Measurements from ENCODE around the gene COIL. TPM values are rescaled to one million over a fixed set of nuclear protein-coding genes. Genes with fewer than 3 reads are reported as not detected.

COIL gene
- total RNA-seq, 1 donor from 2014 or later: 14.6 TPM

DNA sequence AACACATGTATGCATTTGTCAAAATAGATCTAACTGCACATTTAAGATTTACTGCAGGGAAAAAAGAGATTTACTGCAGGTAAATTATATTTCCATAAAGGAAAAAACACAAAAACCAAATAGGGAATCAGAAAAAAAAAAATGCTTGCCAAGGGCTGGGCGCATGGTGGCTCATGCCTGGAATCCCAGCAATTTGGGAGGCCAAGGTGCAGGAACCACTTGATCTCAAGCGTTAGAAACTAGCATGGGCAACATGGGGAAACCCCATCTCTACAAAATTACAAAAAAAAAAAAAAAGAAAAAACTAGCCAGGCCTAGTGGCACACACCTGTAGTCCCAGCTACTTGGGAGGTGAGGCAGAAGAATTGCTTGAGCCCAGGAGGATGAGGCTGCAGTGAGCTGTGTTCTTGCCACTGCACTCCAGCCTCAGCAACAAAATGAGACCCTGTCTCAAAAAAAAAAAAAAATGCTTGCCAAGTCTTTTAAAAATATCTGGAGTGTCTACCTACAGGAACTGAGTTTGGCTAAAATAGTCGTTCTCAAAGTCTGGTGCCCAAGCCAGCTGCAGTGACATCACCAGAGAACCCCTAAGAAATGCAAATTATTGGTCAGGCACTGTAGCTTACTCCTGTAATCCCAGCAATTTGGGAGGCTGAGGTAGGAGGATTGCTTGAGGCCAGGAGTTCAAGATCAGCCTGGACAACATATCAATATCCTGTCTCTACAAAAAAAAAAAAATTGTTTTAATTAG is 64.5 kb downstream of the COIL start:
- TF ChIP-seq, protein P1, sequence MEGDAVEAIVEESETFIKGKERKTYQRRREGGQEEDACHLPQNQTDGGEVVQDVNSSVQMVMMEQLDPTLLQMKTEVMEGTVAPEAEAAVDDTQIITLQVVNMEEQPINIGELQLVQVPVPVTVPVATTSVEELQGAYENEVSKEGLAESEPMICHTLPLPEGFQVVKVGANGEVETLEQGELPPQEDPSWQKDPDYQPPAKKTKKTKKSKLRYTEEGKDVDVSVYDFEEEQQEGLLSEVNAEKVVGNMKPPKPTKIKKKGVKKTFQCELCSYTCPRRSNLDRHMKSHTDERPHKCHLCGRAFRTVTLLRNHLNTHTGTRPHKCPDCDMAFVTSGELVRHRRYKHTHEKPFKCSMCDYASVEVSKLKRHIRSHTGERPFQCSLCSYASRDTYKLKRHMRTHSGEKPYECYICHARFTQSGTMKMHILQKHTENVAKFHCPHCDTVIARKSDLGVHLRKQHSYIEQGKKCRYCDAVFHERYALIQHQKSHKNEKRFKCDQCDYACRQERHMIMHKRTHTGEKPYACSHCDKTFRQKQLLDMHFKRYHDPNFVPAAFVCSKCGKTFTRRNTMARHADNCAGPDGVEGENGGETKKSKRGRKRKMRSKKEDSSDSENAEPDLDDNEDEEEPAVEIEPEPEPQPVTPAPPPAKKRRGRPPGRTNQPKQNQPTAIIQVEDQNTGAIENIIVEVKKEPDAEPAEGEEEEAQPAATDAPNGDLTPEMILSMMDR (IDR thresholded peaks at IDR 0.05; ENCODE audit: unreplicated experiment): no peak
- Mint-ChIP-seq H3K9me3 (ENCODE audit: unreplicated experiment) (no peaks in the 10 kb centered on the region), H3K36me3 (ENCODE audit: low read depth, unreplicated experiment) (peaks cover 33% of the 10 kb centered on the region), H3K4me3 (ENCODE audit: unreplicated experiment) (no peak overlapping the region), H3K4me1 (ENCODE audit: unreplicated experiment) (no peaks in the 10 kb centered on the region), H3K27ac (ENCODE audit: unreplicated experiment) (no peak overlapping the region), H3K27me3 (ENCODE audit: unreplicated experiment) (peaks cover 12% of the 10 kb centered on the region)
- DNase-seq (ENCODE audit: low spot score): no peak

DNA sequence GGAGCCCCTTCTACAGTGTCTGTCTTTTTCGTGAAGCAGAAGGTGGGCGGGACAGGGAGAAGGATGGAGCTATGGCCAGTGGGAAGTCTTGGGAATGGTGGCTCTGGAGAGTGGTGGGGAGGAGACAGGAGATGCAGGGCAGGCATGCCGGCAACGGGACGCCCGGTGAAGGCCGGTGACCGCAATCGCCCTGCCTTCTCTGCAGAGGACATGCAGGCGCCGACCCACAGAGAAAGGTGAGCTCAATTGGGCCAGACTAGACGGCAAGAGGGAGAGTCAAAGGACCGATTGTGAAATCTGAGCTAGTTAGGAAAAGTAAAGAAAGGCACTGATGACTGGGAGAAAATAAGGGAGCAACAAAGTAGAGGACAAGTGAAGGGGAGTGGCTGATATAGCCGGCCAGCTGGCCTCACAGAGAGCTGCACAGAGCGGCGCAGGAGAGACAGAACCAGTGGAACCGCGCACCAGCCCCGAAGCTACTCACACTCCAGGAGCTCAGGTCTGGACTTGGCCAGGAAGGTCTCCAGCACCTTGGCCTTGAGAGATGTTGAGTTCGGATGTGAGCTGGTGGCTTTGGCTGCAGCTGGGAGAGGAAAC is 65.9 kb downstream of the COIL start:
- Mint-ChIP-seq H3K9me3 (ENCODE audit: unreplicated experiment) (no peaks in the 10 kb centered on the region), H3K27ac (ENCODE audit: unreplicated experiment) (no peak overlapping the region), H3K27me3 (ENCODE audit: unreplicated experiment) (peaks cover 11% of the 10 kb centered on the region)

DNA sequence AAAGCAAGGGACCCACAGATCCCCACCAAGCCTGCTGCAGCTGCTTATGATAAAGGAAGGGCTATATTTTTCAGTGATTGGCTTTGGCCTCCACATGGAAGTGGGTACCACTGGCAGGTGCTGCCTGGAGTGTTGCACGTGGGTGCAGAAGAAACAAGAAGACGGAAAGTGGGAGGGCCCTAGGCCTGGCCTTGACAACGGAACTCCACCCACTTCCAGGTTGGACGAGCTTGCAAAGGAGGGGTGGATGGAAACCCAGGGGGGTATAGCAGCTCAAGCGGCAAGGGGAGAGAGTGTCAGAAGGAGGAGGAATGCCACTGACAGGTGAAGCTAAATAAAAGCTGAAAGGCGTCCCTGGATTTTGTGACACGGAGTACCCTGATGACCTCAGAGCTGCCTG is 67.3 kb downstream of the COIL start:
- TF ChIP-seq, protein P1 (IDR thresholded peaks at IDR 0.05; ENCODE audit: unreplicated experiment): no peak
- Mint-ChIP-seq H3K27me3 (ENCODE audit: unreplicated experiment) (peaks cover 10% of the 10 kb centered on the region), H3K4me3 (ENCODE audit: unreplicated experiment) (no peak overlapping the region), H3K27ac (ENCODE audit: unreplicated experiment) (no peak overlapping the region), H3K4me1 (ENCODE audit: unreplicated experiment) (no peaks in the 10 kb centered on the region), H3K36me3 (ENCODE audit: low read depth, unreplicated experiment) (peaks cover 29% of the 10 kb centered on the region), H3K9me3 (ENCODE audit: unreplicated experiment) (no peaks in the 10 kb centered on the region)
- no peak for DNase-seq (ENCODE audit: low spot score)

More for the DNA sequence above, 65.9 kb downstream of the COIL start:
- Mint-ChIP-seq H3K4me3 (ENCODE audit: unreplicated experiment) (no peak overlapping the region), H3K4me1 (ENCODE audit: unreplicated experiment) (no peaks in the 10 kb centered on the region), H3K36me3 (ENCODE audit: low read depth, unreplicated experiment) (peaks cover 30% of the 10 kb centered on the region)
- no peak for DNase-seq (ENCODE audit: low spot score)
- TF ChIP-seq, protein P1 (IDR thresholded peaks at IDR 0.05; ENCODE audit: unreplicated experiment): no peak

DNA sequence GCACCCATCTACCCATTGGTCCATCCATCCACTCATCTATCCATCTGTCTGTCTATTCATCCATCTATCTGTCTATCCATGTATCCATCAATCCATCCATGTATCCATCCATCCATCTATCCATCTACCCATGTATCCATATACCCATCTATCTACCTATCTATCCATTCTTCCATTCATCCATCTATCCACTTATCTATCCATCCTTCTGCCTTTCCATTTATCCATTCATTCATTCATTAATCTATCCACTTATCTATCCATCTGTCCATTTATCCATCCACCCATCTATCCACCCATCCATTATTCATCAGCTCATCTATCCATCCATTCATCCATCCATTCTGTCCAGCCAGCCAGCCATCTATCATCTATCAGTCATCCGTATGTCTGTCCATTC is 68.5 kb downstream of the COIL start:
- peaks cover 35% of the 10 kb centered on the region for H3K36me3 Mint-ChIP-seq (ENCODE audit: low read depth, unreplicated experiment)
- no peak overlapping the region for H3K27ac Mint-ChIP-seq (ENCODE audit: unreplicated experiment)
- H3K4me1 Mint-ChIP-seq (ENCODE audit: unreplicated experiment): no peaks in the 10 kb centered on the region
- peaks cover 9% of the 10 kb centered on the region for H3K27me3 Mint-ChIP-seq (ENCODE audit: unreplicated experiment)
- TF ChIP-seq, protein P1 (IDR thresholded peaks at IDR 0.05; ENCODE audit: unreplicated experiment): no peak
- H3K9me3 Mint-ChIP-seq (ENCODE audit: unreplicated experiment): peaks cover 3% of the 10 kb centered on the region
- H3K4me3 Mint-ChIP-seq (ENCODE audit: unreplicated experiment): peak overlapping the region; percentile 21
- no peak for DNase-seq (ENCODE audit: low spot score)

DNA sequence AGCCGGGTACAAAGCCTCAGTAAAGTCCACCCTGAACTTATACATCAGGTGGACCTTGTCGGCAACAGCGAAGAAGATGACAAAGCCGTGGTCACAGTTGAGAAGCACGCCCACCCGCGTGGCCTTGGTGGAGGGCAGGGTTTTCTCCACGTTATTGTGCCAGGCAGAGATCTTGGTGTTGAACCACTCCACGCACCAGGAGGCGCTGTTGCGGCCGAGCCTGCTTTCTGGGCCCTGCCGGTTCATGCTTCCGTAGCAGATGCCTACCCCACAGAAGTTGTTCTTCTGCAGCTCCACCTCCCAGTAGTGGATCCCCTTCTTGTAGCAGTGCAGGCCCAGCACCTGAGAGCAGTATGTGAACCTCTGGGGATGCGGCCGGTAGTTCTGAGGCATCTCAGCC is 69.1 kb downstream of the COIL start:
- TF ChIP-seq, protein P1 (IDR thresholded peaks at IDR 0.05; ENCODE audit: unreplicated experiment): peak; percentile 57
- Mint-ChIP-seq H3K27me3 (ENCODE audit: unreplicated experiment) (peaks cover 10% of the 10 kb centered on the region), H3K4me1 (ENCODE audit: unreplicated experiment) (no peaks in the 10 kb centered on the region), H3K27ac (ENCODE audit: unreplicated experiment) (no peak overlapping the region), H3K36me3 (ENCODE audit: low read depth, unreplicated experiment) (peaks cover 39% of the 10 kb centered on the region), H3K9me3 (ENCODE audit: unreplicated experiment) (peaks cover 7% of the 10 kb centered on the region), H3K4me3 (ENCODE audit: unreplicated experiment) (no peak overlapping the region)
- peak; percentile 44 for DNase-seq (ENCODE audit: low spot score)

Measured in endothelial cell (in vitro differentiated cells).